ENCODE results near the gene EMX1. TPM values are rescaled to one million over a fixed set of nuclear protein-coding genes. Genes with fewer than 3 reads are reported as not detected.

EMX1 gene
- polyA plus RNA-seq, 3 donors, result not detected

DNA sequence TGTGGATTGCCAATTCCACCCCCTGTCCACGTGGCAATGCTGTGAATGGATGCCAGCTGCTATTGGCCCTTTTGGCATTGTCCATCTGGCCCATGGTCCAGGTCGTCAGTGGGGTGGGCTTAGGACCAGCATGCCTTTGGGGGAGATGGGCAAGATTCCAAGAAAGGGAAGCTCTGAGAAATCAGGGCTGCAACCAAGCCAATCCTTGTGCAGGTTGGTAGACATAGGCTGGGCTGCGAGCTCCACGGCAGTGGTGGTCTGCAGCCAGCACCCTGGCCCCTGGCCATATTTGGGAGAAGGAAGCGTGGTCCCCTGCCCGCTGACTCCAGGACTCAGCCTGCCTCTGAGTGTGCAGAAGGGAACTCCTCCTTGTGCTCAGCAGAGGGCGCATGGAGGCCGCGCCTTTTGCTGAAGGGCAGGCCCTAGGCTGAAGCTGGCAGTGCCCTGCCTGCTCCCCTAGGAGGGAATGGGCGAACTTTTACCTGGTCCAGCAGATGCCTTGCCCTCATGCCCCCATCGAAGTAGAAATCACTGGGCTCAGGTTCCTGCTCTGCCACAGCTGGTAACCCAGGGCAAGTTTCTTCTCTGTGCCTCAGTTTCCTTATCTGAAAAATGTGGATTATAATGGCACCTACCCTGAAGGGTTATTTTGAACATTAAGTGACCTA is 24.7 kb upstream of the EMX1 start:
- H3K27ac ChIP-seq (ENCODE audit: low read depth in 1 of 2, low read length in 2 of 2), result no peak overlapping the region
- H3K36me3 ChIP-seq (replicated peaks in 1 of 2; ENCODE audit: control insufficient read depth in 1 of 2, insufficient read depth in 2 of 2, low read length in 2 of 2), result no peaks in the 10 kb centered on the region
- peak; percentile 57 to 67 (median 58) for DNase-seq
- H3K36me3 Mint-ChIP-seq, result peaks cover 7 to 11% of the 10 kb centered on the region in 2 donors
- H3K9ac ChIP-seq (ENCODE audit: insufficient read depth, low read length, poor library complexity, severe bottlenecking), result no peak overlapping the region
- H3K27me3 ChIP-seq (ENCODE audit: control insufficient read depth in 2 of 2, insufficient read depth in 2 of 2, low read length in 2 of 2), result peaks cover 14 to 38% of the 10 kb centered on the region in 2 donors
- no peaks in the 10 kb centered on the region for H3K9me3 ChIP-seq (replicated peaks in 1 of 2; ENCODE audit: control insufficient read depth in 1 of 2, insufficient read depth in 1 of 2, low read length in 2 of 2)
- peaks cover 45 to 54% (median 47%) of the 10 kb centered on the region in 3 donors for H3K27me3 Mint-ChIP-seq (ENCODE audit: low read depth in 3 of 3)
- peaks cover 0 to 4% (median 2%) of the 10 kb centered on the region in 7 donors for H3K9me3 Mint-ChIP-seq
- no peak overlapping the region for H2AFZ ChIP-seq (ENCODE audit: insufficient read depth, low read depth, low read length, poor library complexity, severe bottlenecking)
- WGBS (ENCODE audit: insufficient coverage), result 9% methylated on average over 11 of the region's 11 CpGs
- H3K4me3 Mint-ChIP-seq, result no peak overlapping the region
- intact Hi-C loops (cut with micrococcal nuclease), result loop anchor here (5.0 kb wide), 2 partner anchors 270 to 285 kb away; no protein-coding TSS in a partner anchor
- H3K4me1 ChIP-seq (ENCODE audit: control insufficient read depth in 1 of 2, insufficient read depth in 2 of 2, low read length in 2 of 2), result peaks cover 21 to 30% of the 10 kb centered on the region in 2 donors
- H3K4me2 ChIP-seq (replicated peaks; ENCODE audit: extremely low read depth, low read length, poor library complexity, severe bottlenecking), result no peak overlapping the region
- TF ChIP-seq, protein P1, sequence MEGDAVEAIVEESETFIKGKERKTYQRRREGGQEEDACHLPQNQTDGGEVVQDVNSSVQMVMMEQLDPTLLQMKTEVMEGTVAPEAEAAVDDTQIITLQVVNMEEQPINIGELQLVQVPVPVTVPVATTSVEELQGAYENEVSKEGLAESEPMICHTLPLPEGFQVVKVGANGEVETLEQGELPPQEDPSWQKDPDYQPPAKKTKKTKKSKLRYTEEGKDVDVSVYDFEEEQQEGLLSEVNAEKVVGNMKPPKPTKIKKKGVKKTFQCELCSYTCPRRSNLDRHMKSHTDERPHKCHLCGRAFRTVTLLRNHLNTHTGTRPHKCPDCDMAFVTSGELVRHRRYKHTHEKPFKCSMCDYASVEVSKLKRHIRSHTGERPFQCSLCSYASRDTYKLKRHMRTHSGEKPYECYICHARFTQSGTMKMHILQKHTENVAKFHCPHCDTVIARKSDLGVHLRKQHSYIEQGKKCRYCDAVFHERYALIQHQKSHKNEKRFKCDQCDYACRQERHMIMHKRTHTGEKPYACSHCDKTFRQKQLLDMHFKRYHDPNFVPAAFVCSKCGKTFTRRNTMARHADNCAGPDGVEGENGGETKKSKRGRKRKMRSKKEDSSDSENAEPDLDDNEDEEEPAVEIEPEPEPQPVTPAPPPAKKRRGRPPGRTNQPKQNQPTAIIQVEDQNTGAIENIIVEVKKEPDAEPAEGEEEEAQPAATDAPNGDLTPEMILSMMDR (IDR thresholded peaks at IDR 0.05), result peak; percentile 67
- H3K4me1 Mint-ChIP-seq, result peaks cover 41% of the 10 kb centered on the region
- H3K4me3 ChIP-seq (replicated peaks in 1 of 3; ENCODE audit: low read depth in 2 of 3, low read length in 3 of 3), result no peak overlapping the region
- H4K20me1 ChIP-seq (ENCODE audit: insufficient read depth, low read length), result no peaks in the 10 kb centered on the region
- peak overlapping the region in 1 of 7 donors; percentile 62 for H3K27ac Mint-ChIP-seq
- H3K79me2 ChIP-seq (ENCODE audit: insufficient read depth, low read length), result no peaks in the 10 kb centered on the region

DNA sequence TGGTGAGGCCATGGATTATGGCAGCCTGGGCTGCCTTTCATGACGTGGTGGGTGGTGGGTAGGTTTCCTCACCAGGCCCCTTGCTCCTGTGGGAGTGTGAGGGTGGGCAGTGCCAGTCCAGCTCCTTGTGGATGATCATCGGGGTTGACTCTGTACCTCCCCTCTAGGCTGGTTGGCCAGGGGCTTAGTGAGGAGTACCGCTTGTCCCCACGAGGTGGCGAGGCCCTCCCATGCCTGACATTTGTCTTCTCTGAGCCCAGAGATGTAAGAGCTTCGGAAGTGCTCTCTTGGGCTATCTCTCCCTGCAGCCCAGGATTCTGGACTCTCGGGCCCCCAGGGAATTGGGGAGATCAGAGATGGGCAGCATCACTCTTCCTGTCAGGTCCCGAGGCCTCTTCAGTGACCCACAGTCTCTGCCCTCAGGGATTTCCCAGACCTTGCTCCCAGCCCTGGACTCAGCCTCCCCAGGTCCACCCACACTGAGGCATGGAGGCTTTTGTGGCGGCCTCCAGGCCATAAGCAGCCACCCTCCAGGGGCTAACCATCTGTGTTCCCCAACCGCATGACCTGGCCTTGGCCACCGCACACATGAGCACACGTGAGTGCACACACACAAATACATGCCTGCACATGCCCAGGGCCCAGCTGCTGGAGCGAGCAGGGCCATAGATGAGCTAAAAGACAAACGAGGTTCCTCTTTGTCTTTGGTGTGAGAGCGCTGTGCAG is 23.6 kb upstream of the EMX1 start:
- Histone ChIP-seq H3K4me3 (replicated peaks in 1 of 3; ENCODE audit: low read depth in 2 of 3, low read length in 3 of 3) (no peak overlapping the region), H3K4me2 (replicated peaks; ENCODE audit: extremely low read depth, low read length, poor library complexity, severe bottlenecking) (no peak overlapping the region), H3K9me3 (replicated peaks in 1 of 2; ENCODE audit: control insufficient read depth in 1 of 2, insufficient read depth in 1 of 2, low read length in 2 of 2) (no peaks in the 10 kb centered on the region), H3K79me2 (ENCODE audit: insufficient read depth, low read length) (no peaks in the 10 kb centered on the region), H2AFZ (ENCODE audit: insufficient read depth, low read depth, low read length, poor library complexity, severe bottlenecking) (no peak overlapping the region), H3K4me1 (ENCODE audit: control insufficient read depth in 1 of 2, insufficient read depth in 2 of 2, low read length in 2 of 2) (peaks cover 14 to 20% of the 10 kb centered on the region in 2 donors), H3K36me3 (replicated peaks in 1 of 2; ENCODE audit: control insufficient read depth in 1 of 2, insufficient read depth in 2 of 2, low read length in 2 of 2) (no peaks in the 10 kb centered on the region), H4K20me1 (ENCODE audit: insufficient read depth, low read length) (no peaks in the 10 kb centered on the region), H3K9ac (ENCODE audit: insufficient read depth, low read length, poor library complexity, severe bottlenecking) (no peak overlapping the region), H3K27ac (ENCODE audit: low read depth in 1 of 2, low read length in 2 of 2) (no peak overlapping the region), H3K27me3 (ENCODE audit: control insufficient read depth in 2 of 2, insufficient read depth in 2 of 2, low read length in 2 of 2) (peaks cover 14 to 39% of the 10 kb centered on the region in 2 donors)
- Mint-ChIP-seq H3K36me3 (peaks cover 7 to 11% of the 10 kb centered on the region in 2 donors), H3K9me3 (peaks cover 0 to 4% (median 2%) of the 10 kb centered on the region in 7 donors), H3K27me3 (ENCODE audit: low read depth in 3 of 3) (peaks cover 49 to 54% (median 49%) of the 10 kb centered on the region in 3 donors), H3K4me1 (peaks cover 33% of the 10 kb centered on the region), H3K27ac (no peak overlapping the region), H3K4me3 (no peak overlapping the region)
- TF ChIP-seq, protein P1 (IDR thresholded peaks at IDR 0.05), result peak; percentile 54
- 52% methylated on average over 12 of the region's 15 CpGs for WGBS (ENCODE audit: insufficient coverage)
- peak; percentile 16 to 36 (median 22) for DNase-seq
- intact Hi-C loops (cut with micrococcal nuclease), result loop anchor here (5.0 kb wide), 2 partner anchors 269 to 284 kb away; no protein-coding TSS in a partner anchor

All from CD14-positive monocyte (primary cell).